ENCODE data around the gene TFB2M.

The TFB2M gene

DNA sequence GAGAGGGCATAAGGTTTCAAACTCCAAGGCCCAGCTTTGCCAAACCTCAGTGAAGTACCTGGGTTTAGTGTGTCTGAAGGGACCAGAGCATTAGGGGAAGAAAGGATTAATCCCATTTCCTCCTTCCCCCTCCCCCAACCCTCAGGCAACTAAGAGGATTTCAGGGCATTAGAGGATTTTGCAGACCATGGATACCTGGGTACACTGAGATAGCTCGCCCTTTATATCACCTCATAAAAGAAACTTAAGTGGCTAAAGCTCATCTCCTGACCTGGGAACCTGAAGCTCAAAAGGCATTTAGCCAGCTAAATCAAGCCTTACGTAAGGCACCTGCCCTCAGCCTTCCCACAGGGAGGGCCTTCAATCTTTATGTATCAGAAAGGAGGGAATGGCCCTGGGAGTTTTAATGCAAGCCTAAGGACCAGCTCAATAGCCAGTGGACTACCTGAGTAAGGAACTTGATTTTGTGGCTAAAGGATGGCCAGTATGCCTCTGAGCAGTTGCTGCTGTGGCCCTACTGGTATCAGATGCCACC is 32.6 kb downstream of the TFB2M start:
- TF ChIP-seq ZNF274 (IDR thresholded peaks at IDR 0.05; ENCODE audit: low read depth, low read length): no peak
- no peak for TF ChIP-seq YY1 (IDR thresholded peaks at IDR 0.05; ENCODE audit: insufficient read depth, insufficient read length)
- TF ChIP-seq SUZ12 (IDR thresholded peaks at IDR 0.05; ENCODE audit: extremely low read depth, insufficient read depth, insufficient read length): no peak
- Histone ChIP-seq H3K4me1 (ENCODE audit: insufficient read depth, insufficient read length) (no peaks in the 10 kb centered on the region), H3K4me3 (ENCODE audit: insufficient read length, low read depth) (no peak overlapping the region), H3K9ac (ENCODE audit: insufficient read length, low read depth) (no peak overlapping the region), H3K9me3 (ENCODE audit: insufficient read depth, low read length) (peaks cover 16% of the 10 kb centered on the region), H3K36me3 (ENCODE audit: insufficient read depth, insufficient read length, low read length) (no peaks in the 10 kb centered on the region), H3K27me3 (ENCODE audit: insufficient read depth, insufficient read length) (no peaks in the 10 kb centered on the region)
- peak; percentile 5 for DNase-seq (ENCODE audit: low read depth, low spot score)

DNA sequence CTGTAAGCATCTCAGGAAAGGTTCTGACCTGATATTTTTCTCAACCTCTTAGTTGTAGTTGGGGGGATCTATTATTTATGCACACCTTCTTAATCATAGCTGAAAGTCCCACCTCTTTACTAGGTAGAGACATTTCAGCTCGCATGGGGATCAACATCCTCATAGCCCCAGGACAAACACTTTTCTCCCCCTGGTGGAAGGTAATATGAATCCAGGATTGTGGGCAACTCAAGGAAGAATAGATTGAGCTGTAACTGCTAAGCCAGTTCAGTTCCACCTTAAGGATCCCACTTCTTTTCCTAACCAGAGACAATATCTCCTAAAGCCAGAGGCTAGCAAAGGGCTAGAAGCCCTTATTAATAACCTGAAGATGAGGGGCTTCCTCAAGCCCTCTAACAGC is 33.5 kb downstream of the TFB2M start:
- H3K9me3 ChIP-seq (ENCODE audit: insufficient read depth, low read length): peaks cover 16% of the 10 kb centered on the region
- H3K36me3 ChIP-seq (ENCODE audit: insufficient read depth, insufficient read length, low read length): no peaks in the 10 kb centered on the region
- H3K27me3 ChIP-seq (ENCODE audit: insufficient read depth, insufficient read length): no peaks in the 10 kb centered on the region
- no peak for DNase-seq (ENCODE audit: low read depth, low spot score)
- no peaks in the 10 kb centered on the region for H3K4me1 ChIP-seq (ENCODE audit: insufficient read depth, insufficient read length)
- H3K4me3 ChIP-seq (ENCODE audit: insufficient read length, low read depth): no peak overlapping the region
- TF ChIP-seq SUZ12 (IDR thresholded peaks at IDR 0.05; ENCODE audit: extremely low read depth, insufficient read depth, insufficient read length): no peak
- TF ChIP-seq ZNF274 (IDR thresholded peaks at IDR 0.05; ENCODE audit: low read depth, low read length): no peak
- no peak for TF ChIP-seq YY1 (IDR thresholded peaks at IDR 0.05; ENCODE audit: insufficient read depth, insufficient read length)
- H3K9ac ChIP-seq (ENCODE audit: insufficient read length, low read depth): no peak overlapping the region

DNA sequence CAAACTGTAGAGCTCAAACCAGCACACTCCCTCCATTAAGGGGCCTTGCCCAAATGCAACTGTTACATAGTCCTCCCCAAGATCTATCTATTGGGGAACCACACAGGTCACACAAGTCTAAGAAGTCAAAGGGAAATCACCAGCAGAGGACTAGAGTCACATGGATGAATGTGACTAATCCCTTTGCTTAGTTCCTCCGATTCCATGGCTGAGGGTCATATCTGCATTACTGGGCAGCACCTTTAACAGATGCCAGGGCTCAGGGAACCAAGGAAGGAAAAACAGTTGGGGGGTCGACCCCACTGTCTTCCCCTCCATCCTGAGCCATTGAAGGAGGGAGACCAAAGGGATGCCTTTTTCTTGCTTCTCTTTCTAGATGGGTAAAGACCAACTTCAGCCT is 35.6 kb downstream of the TFB2M start:
- no peak for DNase-seq (ENCODE audit: low read depth, low spot score)
- Histone ChIP-seq H3K27me3 (ENCODE audit: insufficient read depth, insufficient read length) (no peaks in the 10 kb centered on the region), H3K4me3 (ENCODE audit: insufficient read length, low read depth) (no peak overlapping the region), H3K9me3 (ENCODE audit: insufficient read depth, low read length) (peaks cover 16% of the 10 kb centered on the region), H3K36me3 (ENCODE audit: insufficient read depth, insufficient read length, low read length) (no peaks in the 10 kb centered on the region), H3K9ac (ENCODE audit: insufficient read length, low read depth) (no peak overlapping the region), H3K4me1 (ENCODE audit: insufficient read depth, insufficient read length) (no peaks in the 10 kb centered on the region)
- no peak for TF ChIP-seq YY1 (IDR thresholded peaks at IDR 0.05; ENCODE audit: insufficient read depth, insufficient read length)
- no peak for TF ChIP-seq ZNF274 (IDR thresholded peaks at IDR 0.05; ENCODE audit: low read depth, low read length)
- TF ChIP-seq SUZ12 (IDR thresholded peaks at IDR 0.05; ENCODE audit: extremely low read depth, insufficient read depth, insufficient read length): no peak

DNA sequence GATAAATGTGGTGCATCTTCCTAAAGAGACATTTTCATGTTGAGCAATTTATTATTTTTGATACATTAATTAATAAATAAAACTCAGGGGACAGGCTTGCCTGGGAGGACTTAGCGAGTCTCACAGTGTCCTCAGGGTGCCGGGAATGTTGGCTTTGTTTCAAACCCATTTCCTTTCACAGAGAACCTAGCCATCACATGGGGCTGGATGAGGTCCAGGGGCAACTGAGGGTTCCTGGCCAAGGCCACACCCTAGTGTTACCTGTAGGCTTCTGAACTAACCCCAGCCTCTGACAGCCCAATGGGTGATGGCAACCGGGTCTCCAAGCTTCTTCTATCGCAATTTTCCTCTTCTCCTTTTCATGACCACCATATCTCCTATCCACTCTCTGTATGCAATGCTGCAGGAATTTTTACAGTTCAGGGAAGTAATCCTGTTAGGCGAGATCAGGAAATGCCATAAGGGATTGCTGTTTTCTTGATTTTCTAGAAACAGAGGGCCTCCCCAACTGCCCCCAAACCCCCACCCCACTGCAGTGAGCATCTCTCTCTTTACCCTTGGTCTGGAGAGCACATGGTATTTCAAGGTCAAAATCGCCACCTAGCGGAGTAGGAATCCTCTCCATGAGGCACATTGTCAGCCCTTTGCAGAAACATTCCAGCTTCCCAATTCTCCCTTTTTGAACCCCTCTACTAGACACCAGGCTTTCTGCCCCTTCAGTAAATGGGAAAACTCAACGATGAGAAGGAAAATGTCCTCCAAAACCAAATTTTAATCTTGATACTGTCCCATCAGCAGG is 36.9 kb downstream of the TFB2M start:
- Histone ChIP-seq H3K27me3 (ENCODE audit: insufficient read depth, insufficient read length) (no peaks in the 10 kb centered on the region), H3K4me3 (ENCODE audit: insufficient read length, low read depth) (no peak overlapping the region), H3K9ac (ENCODE audit: insufficient read length, low read depth) (no peak overlapping the region), H3K36me3 (ENCODE audit: insufficient read depth, insufficient read length, low read length) (no peaks in the 10 kb centered on the region), H3K4me1 (ENCODE audit: insufficient read depth, insufficient read length) (no peaks in the 10 kb centered on the region), H3K9me3 (ENCODE audit: insufficient read depth, low read length) (peaks cover 16% of the 10 kb centered on the region)
- DNase-seq (ENCODE audit: low read depth, low spot score): no peak
- no peak for TF ChIP-seq SUZ12 (IDR thresholded peaks at IDR 0.05; ENCODE audit: extremely low read depth, insufficient read depth, insufficient read length)
- no peak for TF ChIP-seq ZNF274 (IDR thresholded peaks at IDR 0.05; ENCODE audit: low read depth, low read length)
- no peak for TF ChIP-seq YY1 (IDR thresholded peaks at IDR 0.05; ENCODE audit: insufficient read depth, insufficient read length)

DNA sequence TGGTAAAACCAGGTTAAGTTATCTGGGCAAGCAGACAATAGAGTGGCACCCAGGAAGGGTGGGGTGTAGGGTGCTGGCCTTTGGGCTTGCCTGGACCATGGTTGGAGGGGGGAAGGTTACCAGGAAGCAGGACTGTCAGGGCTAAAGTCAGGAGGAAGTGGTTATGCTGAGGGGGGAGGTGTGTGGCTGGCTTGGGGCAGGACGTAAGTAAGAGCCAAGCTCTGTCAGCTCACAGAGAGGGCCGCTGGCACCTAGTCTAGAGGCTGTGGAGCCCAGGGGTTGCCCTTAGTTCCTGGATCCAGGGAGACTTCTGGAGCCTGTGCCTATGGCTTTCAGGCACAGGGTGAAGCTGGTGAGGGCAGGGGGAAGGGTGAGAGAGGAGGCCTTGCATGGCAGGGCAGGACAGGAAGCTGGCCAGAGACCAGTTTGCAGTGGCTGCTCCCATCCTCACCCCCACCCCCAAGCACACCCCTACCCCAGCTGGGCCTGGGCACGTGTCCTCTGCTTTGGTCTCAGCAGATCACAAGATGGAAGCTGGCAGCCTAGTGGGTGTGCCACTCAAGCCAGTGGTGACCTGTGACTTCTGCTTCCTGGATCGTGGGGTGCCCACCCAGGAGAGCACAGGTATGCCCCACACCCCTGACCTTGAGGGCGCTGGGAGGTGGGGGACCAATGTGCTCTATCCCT is 38.5 kb downstream of the TFB2M start:
- H3K4me3 ChIP-seq (ENCODE audit: insufficient read length, low read depth): no peak overlapping the region
- H3K4me1 ChIP-seq (ENCODE audit: insufficient read depth, insufficient read length): no peaks in the 10 kb centered on the region
- no peak overlapping the region for H3K9ac ChIP-seq (ENCODE audit: insufficient read length, low read depth)
- H3K27me3 ChIP-seq (ENCODE audit: insufficient read depth, insufficient read length): no peaks in the 10 kb centered on the region
- peaks cover 16% of the 10 kb centered on the region for H3K9me3 ChIP-seq (ENCODE audit: insufficient read depth, low read length)
- no peak for DNase-seq (ENCODE audit: low read depth, low spot score)
- H3K36me3 ChIP-seq (ENCODE audit: insufficient read depth, insufficient read length, low read length): no peaks in the 10 kb centered on the region
- no peak for TF ChIP-seq SUZ12 (IDR thresholded peaks at IDR 0.05; ENCODE audit: extremely low read depth, insufficient read depth, insufficient read length)
- TF ChIP-seq ZNF274 (IDR thresholded peaks at IDR 0.05; ENCODE audit: low read depth, low read length): no peak
- TF ChIP-seq YY1 (IDR thresholded peaks at IDR 0.05; ENCODE audit: insufficient read depth, insufficient read length): no peak

DNA sequence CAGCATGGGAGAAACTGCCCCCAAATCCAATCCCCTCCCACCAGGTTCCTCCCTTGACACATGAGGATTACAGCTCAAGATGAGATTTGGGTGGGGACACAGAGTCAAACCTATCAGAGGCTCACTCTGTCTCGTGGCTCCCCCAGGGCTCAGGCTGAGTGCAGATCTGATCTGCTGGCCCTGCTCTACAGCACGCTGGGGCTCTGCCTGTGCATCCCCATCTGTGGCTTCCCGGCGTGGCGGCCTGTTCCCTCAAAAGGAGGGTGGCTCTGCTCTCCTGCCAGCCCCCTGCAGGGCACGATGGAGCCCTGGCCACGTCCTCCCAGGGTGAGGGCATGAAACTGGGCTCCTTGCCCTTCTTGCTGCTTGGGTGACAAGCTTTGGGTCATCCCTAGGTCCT is 39.1 kb downstream of the TFB2M start:
- DNase-seq (ENCODE audit: low read depth, low spot score): no peak
- Histone ChIP-seq H3K9me3 (ENCODE audit: insufficient read depth, low read length) (peaks cover 16% of the 10 kb centered on the region), H3K36me3 (ENCODE audit: insufficient read depth, insufficient read length, low read length) (no peaks in the 10 kb centered on the region), H3K27me3 (ENCODE audit: insufficient read depth, insufficient read length) (no peaks in the 10 kb centered on the region), H3K9ac (ENCODE audit: insufficient read length, low read depth) (no peak overlapping the region), H3K4me3 (ENCODE audit: insufficient read length, low read depth) (no peak overlapping the region), H3K4me1 (ENCODE audit: insufficient read depth, insufficient read length) (no peaks in the 10 kb centered on the region)
- TF ChIP-seq ZNF274 (IDR thresholded peaks at IDR 0.05; ENCODE audit: low read depth, low read length): no peak
- no peak for TF ChIP-seq SUZ12 (IDR thresholded peaks at IDR 0.05; ENCODE audit: extremely low read depth, insufficient read depth, insufficient read length)
- TF ChIP-seq YY1 (IDR thresholded peaks at IDR 0.05; ENCODE audit: insufficient read depth, insufficient read length): no peak

DNA sequence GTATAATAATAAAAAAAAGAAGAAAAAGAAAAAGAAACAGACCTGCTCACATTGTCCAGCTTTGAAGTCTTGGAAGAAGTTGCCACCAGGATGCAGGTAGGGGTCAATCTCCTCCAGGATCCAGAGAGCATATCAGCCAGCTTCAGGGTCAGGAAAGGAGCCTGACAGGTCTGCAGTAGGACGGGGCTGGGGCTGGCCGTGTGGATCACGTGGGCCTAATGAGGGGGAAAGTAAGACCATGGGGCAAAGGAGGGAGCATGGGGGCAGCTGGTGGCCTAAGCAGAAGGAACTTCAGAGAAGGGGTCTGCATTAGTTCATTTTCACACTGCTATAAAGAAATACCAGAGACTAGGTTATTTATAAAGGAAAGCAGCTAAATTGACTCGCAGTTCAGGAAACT is 39.7 kb downstream of the TFB2M start:
- DNase-seq (ENCODE audit: low read depth, low spot score): no peak
- Histone ChIP-seq H3K9me3 (ENCODE audit: insufficient read depth, low read length) (peaks cover 12% of the 10 kb centered on the region), H3K9ac (ENCODE audit: insufficient read length, low read depth) (no peak overlapping the region), H3K4me3 (ENCODE audit: insufficient read length, low read depth) (no peak overlapping the region), H3K4me1 (ENCODE audit: insufficient read depth, insufficient read length) (no peaks in the 10 kb centered on the region), H3K36me3 (ENCODE audit: insufficient read depth, insufficient read length, low read length) (no peaks in the 10 kb centered on the region), H3K27me3 (ENCODE audit: insufficient read depth, insufficient read length) (no peaks in the 10 kb centered on the region)
- TF ChIP-seq SUZ12 (IDR thresholded peaks at IDR 0.05; ENCODE audit: extremely low read depth, insufficient read depth, insufficient read length) (no peak), ZNF274 (IDR thresholded peaks at IDR 0.05; ENCODE audit: low read depth, low read length) (no peak), YY1 (IDR thresholded peaks at IDR 0.05; ENCODE audit: insufficient read depth, insufficient read length) (no peak)
